NCI-H2196 treated with DMSO at 0.1 percent for 48 hours (cell line): ENCODE results near the gene LRIT1.
"Not testable (repeated sequence)": the region's sequence is repeated elsewhere in the genome, so short reads cannot be mapped to it uniquely, and the experiment has no call there.

Experiments used
- DNase-seq: peaks from one replicate; lab custom pipeline; 2025; ENCODE audit not compliant: unreplicated experiment; lab: John Stamatoyannopoulos, UW

LRIT1 gene

GRCh38 chr10:84241185-84241790 lies at the start of gene LRIT1:
LRIT1 (minus strand) TSS chr10:84241546; CDS start chr10:84241439, 107 bp downstream.
- no peak for DNase-seq

GRCh38 chr10:84290235-84290634 lies 48.9 kb upstream of the LRIT1 start:
- no peak for DNase-seq

GRCh38 chr10:84289521-84290200 lies 48.3 kb upstream of the LRIT1 start:
- DNase-seq = no peak

- DNase-seq = no peak
Observed at GRCh38 chr10:84288151-84288550, 46.8 kb upstream of the LRIT1 start.

GRCh38 chr10:84286695-84287094 lies 45.3 kb upstream of the LRIT1 start:
- DNase-seq = no peak

GRCh38 chr10:84279876-84280475 lies 38.6 kb upstream of the LRIT1 start:
- not testable (repeated sequence) for DNase-seq

GRCh38 chr10:84270708-84271107 lies 29.4 kb upstream of the LRIT1 start:
- peak; percentile 73 for DNase-seq

- no peak for DNase-seq
Observed at GRCh38 chr10:84269773-84270172, 28.4 kb upstream of the LRIT1 start.

- DNase-seq = no peak
Observed at GRCh38 chr10:84269162-84269561, 27.8 kb upstream of the LRIT1 start.

GRCh38 chr10:84267503-84268126 lies 26.3 kb upstream of the LRIT1 start:
- peak; percentile 39 for DNase-seq

GRCh38 chr10:84265418-84265817 lies 24.1 kb upstream of the LRIT1 start:
- peak; percentile 88 for DNase-seq

GRCh38 chr10:84264611-84265141 lies 23.3 kb upstream of the LRIT1 start:
- peak; percentile 20 for DNase-seq

GRCh38 chr10:84263716-84264115 lies 22.4 kb upstream of the LRIT1 start:
- DNase-seq = no peak

GRCh38 chr10:84262190-84262956 lies 21.0 kb upstream of the LRIT1 start:
- no peak for DNase-seq

GRCh38 chr10:84261236-84261915 lies 20.0 kb upstream of the LRIT1 start:
- DNase-seq = no peak

- DNase-seq = no peak
Observed at GRCh38 chr10:84258034-84258695, 16.8 kb upstream of the LRIT1 start.

- no peak for DNase-seq
Observed at GRCh38 chr10:84257343-84258020, 16.1 kb upstream of the LRIT1 start.

GRCh38 chr10:84256510-84257342 lies 15.4 kb upstream of the LRIT1 start:
- no peak for DNase-seq
